ENCODE measurements around the gene EEPD1. TPM values are rescaled to one million over a fixed set of nuclear protein-coding genes. Genes with fewer than 3 reads are reported as not detected.
"Not testable (repeated sequence)": the region's sequence is repeated elsewhere in the genome, so short reads cannot be mapped to it uniquely, and the experiment has no call there.

The EEPD1 gene
- polyA plus RNA-seq, 1 donor from 2014 or later, result 1.9 TPM

GRCh38 chr7:36119005-36119706, 33.9 kb upstream of the EEPD1 start:
- Mint-ChIP-seq H3K36me3 (peaks cover 2% of the 10 kb centered on the region), H3K27ac (no peak overlapping the region), H3K27me3 (peaks cover 13% of the 10 kb centered on the region), H3K9me3 (peaks cover 2 to 19% (median 4%) of the 10 kb centered on the region in 3 donors), H3K4me3 (no peak overlapping the region), H3K4me1 (peaks cover 0 to 2% (median 0%) of the 10 kb centered on the region in 3 donors)

GRCh38 chr7:36119983-36120646, 32.9 kb upstream of the EEPD1 start:
- not testable (repeated sequence) for H3K4me1 Mint-ChIP-seq, H3K36me3 Mint-ChIP-seq, H3K27ac Mint-ChIP-seq, H3K4me3 Mint-ChIP-seq
- H3K9me3 Mint-ChIP-seq, result peaks cover 3 to 23% (median 4%) of the 10 kb centered on the region in 3 donors
- H3K27me3 Mint-ChIP-seq, result peaks cover 16% of the 10 kb centered on the region

- not testable (repeated sequence) for H3K4me3 Mint-ChIP-seq, H3K36me3 Mint-ChIP-seq, H3K27ac Mint-ChIP-seq, H3K4me1 Mint-ChIP-seq, H3K27me3 Mint-ChIP-seq
- H3K9me3 Mint-ChIP-seq, result peaks cover 4 to 23% (median 4%) of the 10 kb centered on the region in 3 donors
Observed at GRCh38 chr7:36125630-36126029, 27.4 kb upstream of the EEPD1 start.

DNA sequence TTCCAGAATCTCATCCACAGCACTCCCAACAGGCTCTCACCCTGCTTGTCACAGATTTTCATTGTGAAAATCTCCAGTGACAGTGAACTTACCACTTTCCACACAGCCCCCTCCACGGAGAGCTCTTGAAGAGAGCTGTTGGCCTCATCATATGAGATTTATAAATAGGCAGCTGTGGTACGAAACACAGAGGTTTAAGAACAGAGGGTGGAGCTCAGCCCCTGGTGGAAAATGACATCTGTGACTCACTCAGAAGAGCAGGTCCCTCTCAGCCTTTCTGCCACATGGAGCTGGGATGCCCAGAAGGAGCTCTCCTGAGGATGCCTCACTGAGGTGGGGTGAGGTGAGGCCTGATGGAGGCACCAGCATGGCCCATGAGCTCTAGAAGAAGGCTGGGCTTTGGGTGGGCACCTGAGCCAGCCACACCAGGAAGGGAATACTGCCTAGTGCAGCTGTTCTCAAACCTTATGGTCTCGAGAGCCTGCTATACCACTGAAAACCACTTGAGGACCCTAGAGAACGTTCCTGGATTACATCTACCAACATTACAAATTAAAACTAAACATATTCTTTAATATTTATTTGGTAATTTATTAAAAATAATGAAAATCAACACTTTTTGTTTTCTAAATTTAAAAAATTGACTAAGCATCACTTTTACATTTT, 25.8 kb upstream of the EEPD1 start:
- peaks cover 6% of the 10 kb centered on the region for H3K27me3 Mint-ChIP-seq
- no peaks in the 10 kb centered on the region for H3K4me1 Mint-ChIP-seq
- peaks cover 1 to 13% (median 4%) of the 10 kb centered on the region in 3 donors for H3K9me3 Mint-ChIP-seq
- H3K27ac Mint-ChIP-seq, result no peak overlapping the region
- H3K4me3 Mint-ChIP-seq, result no peak overlapping the region
- H3K36me3 Mint-ChIP-seq, result peaks cover 4% of the 10 kb centered on the region

DNA sequence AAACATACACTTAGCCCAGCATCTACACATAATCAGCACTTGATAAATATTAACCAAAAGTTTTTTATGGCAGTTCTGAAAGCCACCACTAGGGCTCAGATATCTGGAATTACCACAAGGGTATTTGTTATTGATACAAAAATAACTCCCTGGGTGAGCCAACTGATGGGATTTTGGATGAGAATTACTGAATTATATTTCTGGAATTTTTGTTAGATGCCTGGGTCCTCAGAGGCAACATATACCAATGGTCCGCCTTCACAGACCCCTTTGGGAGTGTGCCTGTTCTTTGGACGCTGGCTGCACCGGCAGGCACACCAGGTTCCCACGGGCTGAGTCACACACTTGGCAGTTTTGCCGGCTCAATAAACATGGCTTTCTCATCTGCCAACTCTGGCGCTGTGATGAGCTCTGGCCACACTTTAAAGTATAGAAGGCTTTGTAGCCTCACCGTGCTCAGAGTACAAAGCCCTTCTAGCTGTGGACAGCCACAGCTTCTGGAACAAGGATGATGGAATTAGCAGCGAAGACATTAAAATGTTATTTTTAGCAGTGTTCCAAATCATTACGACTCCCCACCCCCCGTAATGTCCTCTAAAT, 24.5 kb upstream of the EEPD1 start:
- Mint-ChIP-seq H3K9me3 (peaks cover 0 to 6% (median 4%) of the 10 kb centered on the region in 3 donors), H3K27me3 (peaks cover 3% of the 10 kb centered on the region), H3K36me3 (peaks cover 2% of the 10 kb centered on the region)

DNA sequence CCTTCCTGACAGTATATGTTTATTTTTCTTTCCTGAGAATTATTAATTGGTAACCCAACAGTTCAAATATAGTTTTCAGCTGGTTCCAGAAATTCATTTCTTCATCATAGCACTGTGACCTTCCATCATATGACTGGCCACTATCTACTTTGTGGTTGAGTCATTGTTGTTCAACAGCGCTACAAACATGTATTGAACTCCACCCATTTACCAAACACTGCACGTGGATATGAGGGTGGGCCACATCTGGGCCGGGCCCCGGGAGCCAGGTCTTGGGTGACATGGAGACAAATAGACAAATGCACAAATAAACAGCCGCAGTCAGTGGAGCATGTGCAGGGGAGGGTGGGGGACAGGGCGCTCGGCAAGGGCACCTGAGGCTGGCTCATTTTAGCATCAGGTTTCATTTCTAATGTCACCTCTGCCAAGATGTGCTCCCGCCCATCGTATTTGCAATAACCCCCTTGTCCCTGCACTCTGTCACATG, 24.0 kb upstream of the EEPD1 start:
- peaks cover 0 to 5% (median 4%) of the 10 kb centered on the region in 3 donors for H3K9me3 Mint-ChIP-seq
- no peak overlapping the region for H3K27ac Mint-ChIP-seq
- no peak overlapping the region for H3K4me3 Mint-ChIP-seq
- H3K27me3 Mint-ChIP-seq, result peaks cover 3% of the 10 kb centered on the region
- H3K4me1 Mint-ChIP-seq, result no peaks in the 10 kb centered on the region
- H3K36me3 Mint-ChIP-seq, result peaks cover 2% of the 10 kb centered on the region

More for the DNA sequence above, 24.5 kb upstream of the EEPD1 start:
- H3K27ac Mint-ChIP-seq, result no peak overlapping the region
- no peaks in the 10 kb centered on the region for H3K4me1 Mint-ChIP-seq
- no peak overlapping the region for H3K4me3 Mint-ChIP-seq

- Mint-ChIP-seq H3K27ac (no peak overlapping the region), H3K4me1 (no peaks in the 10 kb centered on the region), H3K4me3 (peak overlapping the region in 1 of 4 donors; percentile 39), H3K27me3 (no peaks in the 10 kb centered on the region), H3K9me3 (peaks cover 0 to under 1% (median 0%) of the 10 kb centered on the region in 3 donors), H3K36me3 (no peaks in the 10 kb centered on the region)
Observed at GRCh38 chr7:36130236-36130945, 22.7 kb upstream of the EEPD1 start.

DNA sequence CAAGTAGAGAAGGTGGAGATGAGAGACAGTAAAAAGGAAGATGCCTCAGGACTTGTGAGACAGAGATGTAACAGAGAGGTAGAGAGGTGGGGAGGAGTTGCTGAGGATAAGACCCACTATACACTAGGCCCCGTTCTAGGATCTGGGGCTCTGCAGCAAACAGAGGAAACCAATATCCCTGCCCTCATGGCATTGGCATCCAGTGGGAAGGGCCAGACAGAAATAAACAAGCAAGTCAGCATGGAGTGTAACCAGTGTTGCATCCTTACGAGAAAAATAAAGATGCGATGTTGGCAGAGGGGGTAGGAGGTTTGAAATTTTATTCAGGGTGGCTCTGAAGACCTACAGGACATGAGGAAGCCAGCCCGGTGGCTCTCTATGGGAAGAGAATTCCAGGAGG, 22.0 kb upstream of the EEPD1 start:
- H3K36me3 Mint-ChIP-seq, result no peaks in the 10 kb centered on the region
- H3K4me3 Mint-ChIP-seq, result peak overlapping the region in 1 of 4 donors; percentile 39
- H3K27me3 Mint-ChIP-seq, result no peaks in the 10 kb centered on the region
- H3K27ac Mint-ChIP-seq, result no peak overlapping the region
- H3K9me3 Mint-ChIP-seq, result no peaks in the 10 kb centered on the region
- H3K4me1 Mint-ChIP-seq, result no peaks in the 10 kb centered on the region

DNA sequence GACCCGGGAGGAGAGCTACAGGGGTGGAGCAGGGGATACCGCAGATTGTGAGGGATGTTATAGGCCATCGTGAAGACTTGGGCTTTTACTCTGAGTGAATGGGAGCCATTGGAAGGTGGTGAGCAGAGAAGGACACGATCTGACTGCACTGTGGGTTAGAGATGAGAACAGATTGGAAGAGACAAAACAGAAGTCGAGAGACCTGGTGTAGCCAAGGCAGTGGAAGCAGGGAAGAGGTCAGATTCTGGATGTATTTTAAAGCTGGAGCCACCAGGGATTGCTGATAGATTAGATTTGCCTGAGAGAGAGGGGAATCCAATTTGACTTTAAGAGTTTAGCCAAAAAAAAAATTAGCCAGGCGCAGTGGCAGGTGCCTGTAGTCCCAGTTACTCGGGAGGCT, 21.6 kb upstream of the EEPD1 start:
- Mint-ChIP-seq H3K9me3 (no peaks in the 10 kb centered on the region), H3K36me3 (no peaks in the 10 kb centered on the region), H3K27ac (no peak overlapping the region), H3K4me1 (no peaks in the 10 kb centered on the region), H3K4me3 (no peak overlapping the region), H3K27me3 (no peaks in the 10 kb centered on the region)

DNA sequence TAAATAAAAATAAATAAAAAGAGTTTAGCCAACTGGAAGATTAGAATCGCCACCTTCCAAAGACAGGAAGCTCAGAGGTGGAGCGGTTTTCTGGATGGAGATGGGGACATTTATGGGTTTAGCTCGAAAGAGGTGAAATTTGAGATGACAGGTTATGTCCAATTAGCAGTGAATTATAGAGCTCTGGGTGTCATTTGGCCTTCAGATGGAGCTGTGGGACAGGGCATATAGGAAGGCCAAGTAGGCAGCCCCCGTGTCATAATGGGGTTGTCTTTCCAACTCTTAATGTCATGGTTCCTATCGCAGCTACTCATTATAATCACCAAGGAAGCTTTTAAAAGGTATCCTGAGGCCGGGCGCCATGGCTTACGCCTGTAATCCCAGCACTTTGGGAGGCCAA, 21.0 kb upstream of the EEPD1 start:
- no peak overlapping the region for H3K4me3 Mint-ChIP-seq
- H3K9me3 Mint-ChIP-seq, result no peaks in the 10 kb centered on the region
- no peaks in the 10 kb centered on the region for H3K4me1 Mint-ChIP-seq
- no peaks in the 10 kb centered on the region for H3K27me3 Mint-ChIP-seq
- H3K27ac Mint-ChIP-seq, result no peak overlapping the region
- no peaks in the 10 kb centered on the region for H3K36me3 Mint-ChIP-seq

- H3K27ac Mint-ChIP-seq, result no peak overlapping the region
Observed at GRCh38 chr7:36135700-36136099, 17.4 kb upstream of the EEPD1 start.

DNA sequence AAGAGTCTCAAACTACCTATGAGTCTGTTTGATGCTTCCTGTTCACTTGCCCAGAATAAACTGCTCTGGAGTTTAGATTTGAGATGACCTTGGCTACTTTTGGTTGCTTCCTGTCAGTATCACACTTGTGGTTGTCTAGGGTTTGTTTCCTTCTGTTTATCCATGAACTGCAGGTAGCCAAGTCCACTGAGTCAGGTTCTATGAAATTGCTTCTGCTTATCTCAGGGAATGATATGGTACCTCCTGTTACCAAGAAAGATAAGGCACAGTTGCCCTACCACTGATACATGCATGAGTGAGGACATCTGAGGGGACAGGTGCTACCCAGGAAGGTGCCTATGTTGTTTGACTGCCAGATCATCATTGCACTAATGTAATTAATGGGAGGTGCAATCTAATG, 15.8 kb upstream of the EEPD1 start:
- no peak overlapping the region for H3K4me3 Mint-ChIP-seq
- H3K9me3 Mint-ChIP-seq, result peaks cover 0 to 10% (median 3%) of the 10 kb centered on the region in 3 donors
- H3K27me3 Mint-ChIP-seq, result no peaks in the 10 kb centered on the region
- no peaks in the 10 kb centered on the region for H3K36me3 Mint-ChIP-seq
- no peak overlapping the region for H3K27ac Mint-ChIP-seq
- no peaks in the 10 kb centered on the region for H3K4me1 Mint-ChIP-seq

More at GRCh38 chr7:36135700-36136099, 17.4 kb upstream of the EEPD1 start:
- no peaks in the 10 kb centered on the region for H3K36me3 Mint-ChIP-seq
- no peaks in the 10 kb centered on the region for H3K27me3 Mint-ChIP-seq
- peaks cover 0 to 5% (median 0%) of the 10 kb centered on the region in 3 donors for H3K9me3 Mint-ChIP-seq
- no peaks in the 10 kb centered on the region for H3K4me1 Mint-ChIP-seq
- no peak overlapping the region for H3K4me3 Mint-ChIP-seq

GRCh38 chr7:36137754-36138153, 15.3 kb upstream of the EEPD1 start:
- Mint-ChIP-seq H3K4me3 (no peak overlapping the region), H3K27me3 (no peaks in the 10 kb centered on the region), H3K27ac (no peak overlapping the region), H3K4me1 (no peaks in the 10 kb centered on the region), H3K36me3 (no peaks in the 10 kb centered on the region), H3K9me3 (peaks cover 0 to 10% (median 3%) of the 10 kb centered on the region in 3 donors)

GRCh38 chr7:36138209-36138608, 14.8 kb upstream of the EEPD1 start:
- no peak overlapping the region for H3K4me3 Mint-ChIP-seq
- no peak overlapping the region for H3K27ac Mint-ChIP-seq
- H3K4me1 Mint-ChIP-seq, result no peaks in the 10 kb centered on the region
- H3K9me3 Mint-ChIP-seq, result peaks cover 0 to 10% (median 3%) of the 10 kb centered on the region in 3 donors
- no peaks in the 10 kb centered on the region for H3K36me3 Mint-ChIP-seq
- H3K27me3 Mint-ChIP-seq, result no peaks in the 10 kb centered on the region
